LNCAP (cell line): ENCODE measurements around the gene IDUA.

Experiments
- TF ChIP-seq, protein P1 (sequence below): fragments of 450-650 bp; IDR thresholded peaks from 2 replicates; pipeline ENCODE4 v1.5.1; 2017; ENCODE audit warnings: mild to moderate bottlenecking

The IDUA gene

DNA sequence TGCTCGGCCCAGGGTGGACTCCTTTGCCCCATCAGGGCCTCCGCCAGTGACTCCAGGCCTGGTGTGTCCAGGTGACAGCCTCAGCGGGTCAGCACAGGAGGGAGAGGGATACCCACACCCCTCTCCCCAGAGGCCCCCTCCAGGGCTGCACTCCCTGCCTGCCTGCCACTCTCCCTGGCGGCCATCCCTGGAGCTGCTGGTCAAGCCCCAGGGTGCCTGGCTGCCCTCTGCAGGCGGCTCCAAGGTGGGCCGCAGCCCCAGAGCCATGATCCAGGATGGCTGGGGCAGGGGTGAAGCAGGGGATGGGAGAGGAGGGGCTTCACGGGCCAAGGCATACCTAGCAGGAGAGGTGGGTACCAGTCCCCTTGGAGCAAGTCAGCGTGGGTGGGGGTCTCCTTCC, 28.3 kb downstream of the IDUA start:
- TF ChIP-seq, protein P1, sequence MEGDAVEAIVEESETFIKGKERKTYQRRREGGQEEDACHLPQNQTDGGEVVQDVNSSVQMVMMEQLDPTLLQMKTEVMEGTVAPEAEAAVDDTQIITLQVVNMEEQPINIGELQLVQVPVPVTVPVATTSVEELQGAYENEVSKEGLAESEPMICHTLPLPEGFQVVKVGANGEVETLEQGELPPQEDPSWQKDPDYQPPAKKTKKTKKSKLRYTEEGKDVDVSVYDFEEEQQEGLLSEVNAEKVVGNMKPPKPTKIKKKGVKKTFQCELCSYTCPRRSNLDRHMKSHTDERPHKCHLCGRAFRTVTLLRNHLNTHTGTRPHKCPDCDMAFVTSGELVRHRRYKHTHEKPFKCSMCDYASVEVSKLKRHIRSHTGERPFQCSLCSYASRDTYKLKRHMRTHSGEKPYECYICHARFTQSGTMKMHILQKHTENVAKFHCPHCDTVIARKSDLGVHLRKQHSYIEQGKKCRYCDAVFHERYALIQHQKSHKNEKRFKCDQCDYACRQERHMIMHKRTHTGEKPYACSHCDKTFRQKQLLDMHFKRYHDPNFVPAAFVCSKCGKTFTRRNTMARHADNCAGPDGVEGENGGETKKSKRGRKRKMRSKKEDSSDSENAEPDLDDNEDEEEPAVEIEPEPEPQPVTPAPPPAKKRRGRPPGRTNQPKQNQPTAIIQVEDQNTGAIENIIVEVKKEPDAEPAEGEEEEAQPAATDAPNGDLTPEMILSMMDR, result no peak

DNA sequence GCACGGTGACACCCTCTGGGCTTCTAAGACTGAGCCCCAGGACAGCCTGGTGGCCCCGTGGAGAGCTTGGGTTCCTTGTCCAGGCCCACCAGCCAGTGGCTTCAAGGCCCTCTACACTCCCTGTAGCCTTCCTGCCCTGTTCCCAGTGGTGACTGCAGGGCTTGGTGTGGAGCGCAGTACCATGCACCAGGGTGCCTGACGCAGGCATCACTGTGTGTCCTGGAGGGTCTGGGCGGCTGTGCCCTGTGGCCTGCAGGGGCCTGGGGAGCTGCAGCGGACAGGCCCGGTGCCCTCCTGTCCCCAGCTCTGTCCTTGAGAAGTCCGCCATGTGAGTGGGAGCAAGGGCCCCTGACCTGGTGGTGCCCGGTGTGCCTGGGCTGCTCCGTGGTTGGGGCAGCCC, 28.9 kb downstream of the IDUA start:
- TF ChIP-seq, protein P1, result no peak

DNA sequence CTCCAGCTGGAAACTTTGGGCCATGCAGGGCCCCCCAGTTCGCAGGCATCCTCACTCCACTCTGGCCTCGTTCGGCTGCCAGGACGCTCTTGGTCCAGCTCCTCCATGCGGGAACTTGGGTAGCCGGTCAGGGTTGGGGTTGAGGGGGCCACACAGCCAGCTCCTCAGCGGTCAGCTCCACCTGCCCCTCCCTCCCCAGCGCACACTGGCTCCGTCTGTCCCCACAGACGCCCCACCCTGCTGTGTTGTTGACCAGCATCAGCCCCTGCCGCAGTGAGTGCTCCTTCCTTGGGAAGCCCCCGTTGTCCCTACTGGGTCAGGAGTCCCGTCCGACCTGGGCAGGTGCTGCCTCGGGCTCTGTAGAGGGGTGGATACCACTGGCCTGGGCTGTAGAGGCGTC, 30.4 kb downstream of the IDUA start:
- TF ChIP-seq, protein P1, result no peak

DNA sequence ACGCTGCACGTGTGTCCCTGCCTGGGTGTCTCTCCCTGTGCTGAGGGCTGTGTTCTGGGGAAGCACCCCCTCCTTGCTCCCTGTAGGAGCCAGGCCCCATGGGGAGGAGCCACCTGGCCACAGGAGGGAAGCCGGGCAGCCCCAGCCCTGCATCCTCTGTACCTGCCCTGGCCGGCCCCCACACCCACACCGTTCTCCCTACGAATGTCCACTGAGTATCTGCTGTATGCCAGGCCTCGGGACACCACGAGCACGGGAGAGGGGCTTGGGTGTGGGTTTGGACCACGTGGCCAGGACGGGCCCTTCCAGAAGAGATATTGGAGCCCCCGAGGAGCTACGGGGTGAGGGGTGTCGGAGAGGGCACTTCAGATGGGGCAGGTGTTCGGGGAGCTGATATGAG, 30.9 kb downstream of the IDUA start:
- TF ChIP-seq, protein P1, result no peak

DNA sequence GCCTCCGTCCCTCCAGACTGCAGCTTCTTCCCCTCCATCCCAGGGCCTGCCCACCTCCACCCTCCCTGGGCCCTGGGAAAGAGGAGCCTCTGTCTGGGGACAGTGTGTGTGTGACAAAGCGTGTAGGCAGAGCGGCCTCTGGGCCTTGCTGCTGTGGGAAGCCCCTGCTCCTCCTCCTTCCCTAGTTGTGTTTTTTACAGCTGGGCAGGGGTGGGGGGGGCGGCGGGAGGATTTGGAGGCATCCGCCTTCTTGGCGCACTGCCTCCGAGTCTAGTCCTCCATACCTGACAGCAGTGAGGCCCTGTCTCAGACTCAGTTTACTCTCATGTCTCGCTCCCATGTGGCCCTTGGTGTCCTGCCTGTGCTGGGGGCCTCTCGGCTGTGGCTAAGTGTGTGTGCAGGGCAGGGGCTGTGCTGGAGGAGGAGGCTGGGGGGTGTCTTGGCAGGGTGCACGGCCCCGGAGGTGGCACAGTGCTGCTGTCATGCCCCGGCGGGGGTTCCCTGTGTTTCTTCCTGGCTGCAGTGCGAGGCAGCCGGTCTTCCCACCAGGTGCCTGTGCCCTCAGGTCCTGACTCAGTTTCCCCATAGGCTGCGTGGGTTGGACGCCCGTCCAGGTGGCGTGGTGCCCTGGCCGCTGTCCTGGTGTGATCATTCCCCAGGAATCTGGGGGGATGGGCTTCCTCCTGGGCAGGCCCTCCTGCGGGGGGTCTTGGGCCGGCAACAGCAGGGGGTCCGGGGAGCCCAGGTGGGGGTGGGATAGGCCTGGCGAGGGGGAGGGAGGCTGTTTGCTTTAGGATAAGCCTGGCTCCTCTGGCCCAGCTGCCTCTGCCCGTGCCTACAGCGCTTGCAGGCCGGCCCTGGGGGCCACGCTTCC, 31.5 kb downstream of the IDUA start:
- TF ChIP-seq, protein P1, result no peak

DNA sequence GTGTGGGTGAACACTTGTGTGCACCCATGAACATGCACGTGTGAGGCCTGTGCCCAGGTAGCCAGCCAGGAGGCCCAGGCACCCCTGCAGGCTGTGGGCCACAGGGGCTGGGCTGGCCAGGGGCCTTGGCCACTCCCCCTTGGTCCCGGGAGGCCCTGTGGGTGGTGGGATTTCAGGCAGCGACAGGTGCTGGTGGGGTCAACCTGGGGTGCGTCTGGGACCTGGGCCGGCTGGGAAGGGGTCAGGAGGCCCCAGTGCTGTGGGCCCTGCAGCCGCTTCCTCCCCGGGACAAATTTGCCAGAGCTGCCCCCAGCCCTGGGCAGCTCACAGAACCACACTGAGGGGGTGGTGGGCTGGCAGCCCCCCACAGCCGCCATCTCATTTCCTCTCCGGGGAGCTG, 32.5 kb downstream of the IDUA start:
- TF ChIP-seq, protein P1, result no peak

DNA sequence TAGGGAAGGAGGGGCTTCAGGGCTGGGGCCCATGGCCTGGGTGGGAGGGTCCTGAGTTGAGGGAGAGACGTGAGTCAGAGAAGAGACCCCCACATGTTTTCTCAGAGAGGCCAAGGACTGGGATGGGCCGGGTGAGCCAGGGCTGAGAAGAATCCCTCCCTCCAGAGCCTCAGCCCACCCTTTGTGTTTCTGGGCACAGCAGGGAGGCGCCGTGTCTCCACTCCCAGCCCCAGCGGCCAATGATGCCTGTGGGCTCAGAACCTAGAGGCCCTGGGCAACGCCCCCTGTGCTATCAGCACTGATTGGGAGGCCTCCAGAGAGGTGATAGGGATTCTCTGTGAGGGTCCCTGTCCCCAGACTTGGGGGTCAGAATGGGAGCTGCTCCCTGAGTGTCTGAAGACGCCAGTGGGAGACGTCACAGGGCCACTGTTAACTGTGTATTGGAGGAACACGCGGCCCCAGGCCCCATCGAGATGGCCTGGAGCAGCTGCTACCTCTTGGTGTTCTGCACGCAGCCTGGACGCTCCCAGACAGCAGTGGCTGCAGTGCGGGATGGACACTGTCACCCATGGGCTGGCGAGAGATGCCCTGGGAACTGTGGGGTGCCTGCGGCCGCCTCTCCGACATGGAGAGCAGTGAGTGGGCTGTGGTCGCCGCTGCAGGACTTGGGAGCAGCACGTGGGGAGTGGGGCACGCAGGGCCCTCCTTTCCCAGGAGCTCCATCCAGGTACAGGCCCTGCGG, 33.1 kb downstream of the IDUA start:
- TF ChIP-seq, protein P1, result no peak
